NCI-H345 (cell line): ENCODE results near the gene ZEB1.
"Not testable (repeated sequence)": the region's sequence is repeated elsewhere in the genome, so short reads cannot be mapped to it uniquely, and the experiment has no call there.

ENCODE experiments used
- DNase-seq: peaks from one replicate; lab custom pipeline; 2025; lab: John Stamatoyannopoulos, UW

The ZEB1 gene

GRCh38 chr10:31368724-31369123, 49.7 kb downstream of the ZEB1 start:
- DNase-seq: no peak

DNA sequence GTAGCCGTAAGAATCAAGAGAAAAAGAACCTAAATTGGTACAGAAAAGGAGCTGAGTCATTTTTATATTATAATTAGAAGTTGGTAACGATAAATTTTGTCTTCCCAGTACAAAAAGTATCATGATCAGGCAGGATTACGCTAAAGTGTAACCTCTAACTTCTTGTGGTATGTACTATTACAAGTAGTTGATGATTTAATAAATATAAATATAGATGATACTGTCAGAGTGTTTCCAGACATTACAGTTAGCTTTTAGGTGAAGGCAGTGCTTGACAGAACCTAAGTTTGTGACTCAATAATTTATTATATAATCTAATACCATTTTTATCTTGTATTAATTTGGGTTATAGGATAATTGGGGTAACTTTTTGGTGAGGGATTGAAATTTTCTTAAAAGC, 53.4 kb downstream of the ZEB1 start:
- no peak for DNase-seq

GRCh38 chr10:31374146-31374696, 55.2 kb downstream of the ZEB1 start:
- DNase-seq: peak; percentile 0

DNA sequence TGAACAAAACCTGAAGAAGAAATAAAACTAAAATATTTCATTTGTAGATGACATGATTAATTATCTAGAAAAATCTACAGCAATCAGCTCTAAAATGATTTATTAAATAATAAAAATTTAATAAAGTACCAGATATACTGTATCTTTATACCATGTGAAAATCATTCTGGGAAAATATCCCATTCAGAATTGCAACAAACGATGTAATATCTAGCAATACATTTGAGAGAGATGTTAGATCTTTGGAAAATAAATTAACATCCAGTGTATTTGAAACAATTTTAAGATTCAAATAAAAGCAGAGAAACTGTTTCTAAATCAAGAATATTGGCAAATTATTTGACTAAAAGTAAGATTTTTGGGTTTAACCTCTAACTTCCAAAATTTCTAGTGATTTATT, 62.2 kb downstream of the ZEB1 start:
- no peak for DNase-seq

DNA sequence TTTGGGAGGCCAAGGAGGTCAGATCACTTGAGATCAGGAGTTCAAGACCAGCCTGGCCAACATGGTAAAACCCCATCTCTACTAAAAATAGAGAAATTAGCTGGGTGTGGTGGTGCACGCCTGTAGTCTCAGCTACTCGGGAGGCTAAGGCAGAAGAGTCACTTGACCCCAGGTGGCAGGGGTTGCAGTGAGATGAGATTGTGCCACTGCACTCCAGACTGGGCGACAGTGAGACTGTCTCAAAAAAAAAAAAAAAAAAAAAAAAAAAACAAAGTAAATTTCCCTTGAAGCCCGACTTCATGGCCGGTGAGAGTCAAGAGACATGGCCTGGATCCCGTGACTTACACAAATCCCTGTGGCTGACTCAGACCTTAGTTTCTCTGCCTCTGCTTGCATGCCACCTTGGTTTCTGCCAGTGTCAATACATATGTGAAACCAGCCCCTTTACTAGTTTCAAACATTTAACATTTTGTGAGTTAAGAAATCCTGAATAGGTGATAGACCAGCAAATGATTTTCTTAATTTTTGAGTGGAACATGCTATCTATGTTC, 62.8 kb downstream of the ZEB1 start:
- DNase-seq: no peak

- no peak for DNase-seq
These were observed 65.0 kb downstream of the ZEB1 start for GRCh38 chr10:31383810-31384588.

- no peak for DNase-seq
These were observed 65.6 kb downstream of the ZEB1 start for GRCh38 chr10:31384589-31384949.

DNA sequence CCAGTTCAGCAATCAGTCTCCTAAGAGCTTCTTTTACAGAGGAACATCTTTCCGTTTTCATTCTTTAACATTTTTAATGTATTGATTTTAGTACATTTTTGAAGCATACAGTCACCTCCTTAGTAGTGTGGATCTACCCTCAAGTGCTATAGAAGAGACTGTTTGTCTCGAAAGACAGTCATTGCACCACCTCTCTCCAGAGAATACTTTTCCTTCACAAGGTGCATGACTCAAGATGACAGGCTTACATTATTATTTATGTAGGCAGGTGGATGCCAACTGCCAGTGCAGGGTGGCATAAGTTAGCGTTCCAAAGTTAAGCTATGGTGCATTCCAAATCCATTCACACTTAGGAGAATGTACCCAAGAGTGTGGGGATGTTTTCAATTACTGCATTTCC, 71.8 kb downstream of the ZEB1 start:
- DNase-seq: no peak

DNA sequence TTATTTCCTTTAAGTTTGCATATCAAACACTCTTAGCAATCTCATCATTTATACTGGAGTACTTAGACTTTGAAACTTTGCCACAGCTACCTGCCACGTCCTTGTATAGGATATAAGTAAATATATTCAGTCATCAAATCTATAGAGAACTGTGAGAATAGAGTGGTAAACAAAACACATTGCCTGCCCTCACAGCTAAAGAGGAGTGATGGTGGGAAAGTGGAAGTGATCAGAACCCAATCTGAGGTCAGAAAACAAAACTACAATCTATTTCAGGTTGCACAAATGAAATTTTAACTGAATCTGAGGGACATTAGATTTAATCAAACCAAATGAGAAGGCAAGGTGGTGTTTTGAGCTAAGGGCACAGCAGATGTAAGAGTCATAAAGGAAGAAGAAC, 74.8 kb downstream of the ZEB1 start:
- DNase-seq: no peak

DNA sequence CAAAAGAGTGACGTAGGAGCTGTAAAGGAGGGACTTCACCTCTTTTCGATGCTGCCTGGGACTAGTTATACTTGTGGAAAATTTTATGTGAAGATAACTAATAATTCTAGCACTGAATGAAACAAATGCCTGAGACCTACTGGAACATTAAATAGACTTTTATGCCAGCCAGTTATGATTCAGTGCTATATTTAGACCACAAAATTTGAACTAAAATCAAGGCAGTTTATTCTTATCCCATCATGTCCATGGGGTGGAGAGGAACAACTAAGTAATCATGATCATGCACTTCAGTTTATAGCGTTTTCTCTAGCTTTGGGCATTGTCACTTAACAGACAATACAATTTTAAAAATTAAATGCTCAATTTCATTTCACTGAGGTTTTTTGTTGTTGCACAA, 76.7 kb downstream of the ZEB1 start:
- DNase-seq: no peak

GRCh38 chr10:31396376-31396775, 77.4 kb downstream of the ZEB1 start:
- no peak for DNase-seq

GRCh38 chr10:31397852-31398251, 78.8 kb downstream of the ZEB1 start:
- no peak for DNase-seq

- no peak for DNase-seq
These were observed 80.2 kb downstream of the ZEB1 start for GRCh38 chr10:31399171-31399570.

DNA sequence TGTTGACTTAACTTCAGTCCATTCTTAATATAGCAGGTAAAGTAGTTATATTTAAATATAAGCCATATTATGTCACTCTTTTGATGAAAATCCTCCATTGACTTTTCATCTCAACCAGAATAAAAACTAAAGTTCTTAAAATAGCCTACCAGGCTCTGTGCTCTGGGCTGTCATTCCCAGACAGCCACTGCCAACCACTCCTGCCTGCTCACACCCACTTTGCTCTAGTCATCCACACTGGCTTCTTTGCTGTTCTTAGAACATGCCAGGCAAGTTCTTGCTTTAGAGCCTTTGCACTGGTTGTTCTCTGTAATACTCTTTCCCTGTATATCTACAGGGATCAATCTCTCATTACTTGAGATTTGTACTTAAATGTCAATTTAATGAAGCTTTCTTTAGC, 80.6 kb downstream of the ZEB1 start:
- DNase-seq: no peak

- peak; percentile 49 for DNase-seq
These were observed 82.3 kb downstream of the ZEB1 start for GRCh38 chr10:31401287-31401686.

GRCh38 chr10:31404640-31405039, 85.6 kb downstream of the ZEB1 start:
- DNase-seq: no peak

DNA sequence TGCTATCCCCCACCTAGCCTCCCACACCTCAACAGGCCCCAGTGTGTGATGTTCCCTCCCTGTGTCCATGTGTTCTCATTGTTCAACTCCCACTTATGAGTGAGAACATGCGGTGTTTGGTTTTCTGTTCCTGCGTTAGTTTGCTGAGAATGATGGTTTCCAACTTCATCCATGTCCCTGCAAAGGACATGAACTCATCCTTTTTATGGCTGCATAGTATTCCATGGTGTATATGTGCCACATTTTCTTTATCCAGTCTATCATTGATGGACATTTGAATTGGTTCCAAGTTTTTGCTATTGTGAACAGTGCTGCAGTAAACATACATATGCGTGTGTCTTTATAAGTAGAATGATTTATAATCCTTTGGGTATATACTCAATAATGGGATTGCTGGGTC, 86.8 kb downstream of the ZEB1 start:
- not testable (repeated sequence) for DNase-seq

DNA sequence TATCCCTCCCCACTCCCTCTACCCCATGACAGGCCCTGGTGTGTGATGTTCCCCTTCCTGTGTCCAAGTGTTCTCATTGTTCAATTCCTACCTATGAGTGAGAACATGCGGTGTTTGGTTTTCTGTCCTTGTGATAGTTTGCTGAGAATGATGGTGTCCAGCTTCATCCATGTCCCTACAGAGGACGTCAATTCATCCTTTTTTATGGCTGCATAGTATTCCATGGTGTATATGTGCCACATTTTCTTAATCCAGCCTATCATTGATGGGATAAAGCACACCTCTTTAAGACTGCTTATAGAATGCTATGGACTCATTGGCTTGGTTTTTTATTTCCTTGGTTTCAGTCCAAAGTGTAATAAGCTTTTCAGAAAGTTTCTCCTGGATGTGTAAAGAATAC, 93.4 kb downstream of the ZEB1 start:
- DNase-seq: not testable (repeated sequence)

DNA sequence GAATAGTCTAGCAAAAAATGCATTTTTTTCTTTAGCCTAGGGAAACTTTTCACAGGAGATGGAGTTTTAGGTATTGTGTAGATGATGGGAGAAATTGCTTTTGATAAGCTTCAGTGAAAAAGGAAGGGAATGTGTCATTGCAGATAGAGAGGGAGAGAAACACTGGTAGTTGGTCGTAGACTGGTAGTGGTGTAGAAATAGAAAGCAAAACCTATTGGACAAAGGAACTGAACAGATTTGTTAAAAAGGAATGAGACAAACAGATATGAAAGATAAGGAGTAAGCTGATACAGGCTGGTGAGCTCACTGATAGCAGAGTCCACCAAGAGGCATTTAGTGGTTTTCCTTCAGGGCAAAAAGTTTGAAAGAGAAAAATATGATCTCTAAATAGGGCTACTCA, 94.3 kb downstream of the ZEB1 start:
- no peak for DNase-seq

- DNase-seq: no peak
These were observed 99.5 kb downstream of the ZEB1 start for GRCh38 chr10:31418481-31418880.

DNA sequence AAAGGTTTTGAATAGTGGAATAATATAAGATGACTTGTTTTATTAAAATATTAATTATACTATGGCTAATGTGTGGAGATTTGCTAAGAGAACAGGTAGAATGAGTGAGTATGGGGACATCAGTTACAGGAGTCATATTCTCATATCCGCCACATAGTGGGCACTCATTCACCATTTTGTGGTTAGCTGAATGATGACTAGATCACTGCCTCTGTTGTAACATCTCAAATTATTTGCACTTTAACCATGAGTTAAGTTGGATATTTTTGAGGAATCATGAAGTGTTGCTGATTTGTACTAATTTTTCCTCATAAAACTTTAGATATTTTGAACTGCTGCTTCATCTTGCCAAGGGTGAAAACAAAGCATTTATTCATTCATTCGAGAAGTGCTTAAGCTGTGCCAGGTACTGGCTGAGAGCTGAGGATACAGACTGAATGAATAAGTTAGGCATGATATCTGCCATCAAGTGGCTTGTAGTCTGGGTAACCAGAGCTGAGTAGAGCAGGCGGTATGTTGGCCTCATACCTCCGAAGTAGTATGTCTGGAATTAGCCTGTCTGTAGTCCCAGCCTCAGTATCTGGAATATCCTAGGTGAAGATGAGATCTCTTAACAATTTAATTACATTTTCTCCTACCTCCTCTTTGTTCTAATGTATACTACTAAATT, 100.5 kb downstream of the ZEB1 start:
- no peak for DNase-seq

- no peak for DNase-seq
These were observed 102.3 kb downstream of the ZEB1 start for GRCh38 chr10:31421322-31421721.

GRCh38 chr10:31422634-31423033, 103.6 kb downstream of the ZEB1 start:
- DNase-seq: no peak
